Epithelial cell of esophagus (primary cell): ENCODE data around the gene CBARP.
A peak's percentile ranks its signal among the peaks of the same experiment; 100 is the strongest.

ENCODE experiments used
- DNase-seq: peaks from one replicate; pipeline ENCODE4 v3.0.0; 2010; ENCODE audit warnings: low read depth
- H3K4me3 ChIP-seq: 2 replicates; pipeline ENCODE4 v1.5.1; 2011; ENCODE audit warnings: mild to moderate bottlenecking, low read length, control low read depth
- TF ChIP-seq, protein P1 (sequence below): IDR thresholded peaks from 2 replicates; pipeline ENCODE4 v1.5.1; 2011; ENCODE audit warnings: low read depth, mild to moderate bottlenecking, low read length, control low read depth, inconsistent platforms; ENCODE audit not compliant: insufficient read depth; ENCODE audit errors: missing control alignments

The CBARP gene

GRCh38 chr19:1182068-1182467 lies 55.7 kb downstream of the CBARP start:
- no peak overlapping the region for H3K4me3 ChIP-seq

DNA sequence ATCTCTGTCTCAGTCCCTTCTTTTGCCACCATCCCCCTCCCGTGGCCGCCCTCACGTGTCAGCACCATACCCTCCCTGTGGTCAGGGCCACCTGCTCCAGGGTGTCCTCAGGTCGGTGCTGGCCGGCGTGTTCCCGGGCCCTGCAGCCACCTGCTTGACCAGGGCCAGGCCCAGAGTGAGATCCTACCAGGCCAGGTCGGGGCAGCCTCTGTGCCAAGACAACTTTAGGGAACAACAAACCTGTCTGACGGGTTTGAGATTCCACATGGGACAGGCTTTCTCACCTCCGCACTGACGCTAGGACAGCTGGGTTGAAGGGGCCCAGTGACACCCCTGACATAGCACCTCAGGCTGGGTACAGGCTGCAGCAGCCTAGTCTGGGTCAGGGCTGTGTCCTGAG lies 56.2 kb downstream of the CBARP start:
- TF ChIP-seq, protein P1, sequence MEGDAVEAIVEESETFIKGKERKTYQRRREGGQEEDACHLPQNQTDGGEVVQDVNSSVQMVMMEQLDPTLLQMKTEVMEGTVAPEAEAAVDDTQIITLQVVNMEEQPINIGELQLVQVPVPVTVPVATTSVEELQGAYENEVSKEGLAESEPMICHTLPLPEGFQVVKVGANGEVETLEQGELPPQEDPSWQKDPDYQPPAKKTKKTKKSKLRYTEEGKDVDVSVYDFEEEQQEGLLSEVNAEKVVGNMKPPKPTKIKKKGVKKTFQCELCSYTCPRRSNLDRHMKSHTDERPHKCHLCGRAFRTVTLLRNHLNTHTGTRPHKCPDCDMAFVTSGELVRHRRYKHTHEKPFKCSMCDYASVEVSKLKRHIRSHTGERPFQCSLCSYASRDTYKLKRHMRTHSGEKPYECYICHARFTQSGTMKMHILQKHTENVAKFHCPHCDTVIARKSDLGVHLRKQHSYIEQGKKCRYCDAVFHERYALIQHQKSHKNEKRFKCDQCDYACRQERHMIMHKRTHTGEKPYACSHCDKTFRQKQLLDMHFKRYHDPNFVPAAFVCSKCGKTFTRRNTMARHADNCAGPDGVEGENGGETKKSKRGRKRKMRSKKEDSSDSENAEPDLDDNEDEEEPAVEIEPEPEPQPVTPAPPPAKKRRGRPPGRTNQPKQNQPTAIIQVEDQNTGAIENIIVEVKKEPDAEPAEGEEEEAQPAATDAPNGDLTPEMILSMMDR, result no peak
- no peak overlapping the region for H3K4me3 ChIP-seq

More at GRCh38 chr19:1182068-1182467, 55.7 kb downstream of the CBARP start:
- no peak for DNase-seq
- TF ChIP-seq, protein P1, result no peak

More for the DNA sequence above, 56.2 kb downstream of the CBARP start:
- peak; percentile 83 for DNase-seq
